ENCODE data around the gene MRPS18A. TPM values are rescaled to one million over a fixed set of nuclear protein-coding genes. Genes with fewer than 3 reads are reported as not detected.

MRPS18A gene
- total and polyA plus RNA-seq, 9 of the 15 experiments (the other 6 are each of a cell fraction or from before 2014, with no cell fraction given) = 87.5 to 243 (median 125) TPM

GRCh38 chr6:43625393-43625992, 62.1 kb downstream of the MRPS18A start (continued):
- TF ChIP-seq TEAD4 (IDR thresholded peaks at IDR 0.05; ENCODE audit: low read length) = no peak
- no peak for TF ChIP-seq TEAD4 (CRISPR knock-in tag; IDR thresholded peaks at IDR 0.05; ENCODE audit: borderline replicate concordance)
- TF ChIP-seq GMEB1 (CRISPR knock-in tag; IDR thresholded peaks at IDR 0.05) = no peak
- TF ChIP-seq MCM7 (IDR thresholded peaks at IDR 0.05) = no peak
- TF ChIP-seq TAF7 (tag; IDR thresholded peaks at IDR 0.05) = 0 out of 2 replicates have a peak, but pooled peaks have one; percentile 4
- TF ChIP-seq HBP1 (CRISPR knock-in tag; IDR thresholded peaks at IDR 0.05) = peak; percentile 91
- TF ChIP-seq CBFB (CRISPR knock-in tag; IDR thresholded peaks at IDR 0.05) = no peak
- TF ChIP-seq HNRNPLL (IDR thresholded peaks at IDR 0.05; ENCODE audit: low read depth, low read length, poor library complexity, severe bottlenecking) = no peak
- TF ChIP-seq ZNF197 (CRISPR knock-in tag; IDR thresholded peaks at IDR 0.05; ENCODE audit: low read depth) = no peak
- TF ChIP-seq NFE2 (IDR thresholded peaks at IDR 0.05; ENCODE audit: low read depth) = no peak
- peak; percentile 62; the same call in 1 of the 2 replicates for TF ChIP-seq ELF4 (CRISPR knock-in tag; IDR thresholded peaks at IDR 0.05)
- TF ChIP-seq ZC3H11A (IDR thresholded peaks at IDR 0.05; ENCODE audit: low read depth, low read length) = no peak
- no peak; the same call in 1 of the 2 replicates for TF ChIP-seq SUPT5H (IDR thresholded peaks at IDR 0.05)
- no peak for TF ChIP-seq ZNF324 (CRISPR knock-in tag; IDR thresholded peaks at IDR 0.05)
- no peak for TF ChIP-seq GTF2A2 (tag; IDR thresholded peaks at IDR 0.05)
- TF ChIP-seq USF2 (CRISPR knock-in tag; IDR thresholded peaks at IDR 0.05) = no peak
- TF ChIP-seq RBFOX2 (IDR thresholded peaks at IDR 0.05; ENCODE audit: low read depth, low read length) = peak; percentile 62; the same call in 1 of the 2 replicates
- TF ChIP-seq SRF (CRISPR knock-in tag; IDR thresholded peaks at IDR 0.05) = 0 out of 4 replicates have a peak, but pooled peaks have one; percentile 37 to 67
- no peak for TF ChIP-seq ZFP91 (CRISPR knock-in tag; IDR thresholded peaks at IDR 0.05)
- no peak for TF ChIP-seq ZNF639 (CRISPR knock-in tag; conservative IDR thresholded peaks at IDR 0.05 in 1 of 2, IDR thresholded peaks at IDR 0.05 in 1 of 2)
